NCI-H1930 (cell line): ENCODE results near the gene JAM2.
"Not testable (repeated sequence)": the region's sequence is repeated elsewhere in the genome, so short reads cannot be mapped to it uniquely, and the experiment has no call there.

ENCODE experiments used
- DNase-seq, 2 experiments: peaks; one replicate each; lab custom pipeline; 2025; lab: John Stamatoyannopoulos, UW

Gene JAM2

GRCh38 chr21:25646474-25646873, 7.4 kb downstream of the JAM2 start:
- no peak for DNase-seq

GRCh38 chr21:25647647-25648046, 8.6 kb downstream of the JAM2 start:
- DNase-seq: no peak

GRCh38 chr21:25649146-25649545, 10.1 kb downstream of the JAM2 start:
- DNase-seq: no peak

- no peak for DNase-seq
Observed at GRCh38 chr21:25656412-25656811, 17.4 kb downstream of the JAM2 start.

- no peak for DNase-seq
Observed at GRCh38 chr21:25657140-25657539, 18.1 kb downstream of the JAM2 start.

GRCh38 chr21:25658427-25659035, 19.5 kb downstream of the JAM2 start:
- no peak for DNase-seq

GRCh38 chr21:25660233-25660632, 21.2 kb downstream of the JAM2 start:
- DNase-seq: no peak

GRCh38 chr21:25664491-25664931, 25.5 kb downstream of the JAM2 start:
- DNase-seq: no peak

GRCh38 chr21:25670726-25671125, 31.7 kb downstream of the JAM2 start:
- no peak for DNase-seq

- no peak for DNase-seq
Observed at GRCh38 chr21:25676451-25676850, 37.4 kb downstream of the JAM2 start.

- DNase-seq: no peak
Observed at GRCh38 chr21:25682382-25682781, 43.3 kb downstream of the JAM2 start.

- no peak for DNase-seq
Observed at GRCh38 chr21:25687787-25688186, 48.7 kb downstream of the JAM2 start.

GRCh38 chr21:25688275-25689155, 49.5 kb downstream of the JAM2 start:
- no peak for DNase-seq

- DNase-seq: no peak
Observed at GRCh38 chr21:25689226-25689625, 50.2 kb downstream of the JAM2 start.

- DNase-seq: no peak
Observed at GRCh38 chr21:25691976-25692375, 52.9 kb downstream of the JAM2 start.

- not testable (repeated sequence) for DNase-seq
Observed at GRCh38 chr21:25695461-25695860, 56.4 kb downstream of the JAM2 start.

GRCh38 chr21:25700741-25701140, 61.7 kb downstream of the JAM2 start:
- no peak for DNase-seq

GRCh38 chr21:25701529-25701928, 62.5 kb downstream of the JAM2 start:
- no peak for DNase-seq

- DNase-seq: peak in 1 of 2 experiments; percentile 7
Observed at GRCh38 chr21:25708467-25709065, 69.5 kb downstream of the JAM2 start.

GRCh38 chr21:25709684-25710265, 70.7 kb downstream of the JAM2 start:
- no peak for DNase-seq

- no peak for DNase-seq
Observed at GRCh38 chr21:25710550-25710949, 71.5 kb downstream of the JAM2 start.

GRCh38 chr21:25714066-25714465, 75.0 kb downstream of the JAM2 start:
- not testable (repeated sequence) for DNase-seq
